Midbrain (tissue), 1 donor: ENCODE results near the gene NUDT17.

Experiments used
- DNase-seq: peaks from one replicate; lab custom pipeline; 2025; lab: John Stamatoyannopoulos, UW

NUDT17 gene

DNA sequence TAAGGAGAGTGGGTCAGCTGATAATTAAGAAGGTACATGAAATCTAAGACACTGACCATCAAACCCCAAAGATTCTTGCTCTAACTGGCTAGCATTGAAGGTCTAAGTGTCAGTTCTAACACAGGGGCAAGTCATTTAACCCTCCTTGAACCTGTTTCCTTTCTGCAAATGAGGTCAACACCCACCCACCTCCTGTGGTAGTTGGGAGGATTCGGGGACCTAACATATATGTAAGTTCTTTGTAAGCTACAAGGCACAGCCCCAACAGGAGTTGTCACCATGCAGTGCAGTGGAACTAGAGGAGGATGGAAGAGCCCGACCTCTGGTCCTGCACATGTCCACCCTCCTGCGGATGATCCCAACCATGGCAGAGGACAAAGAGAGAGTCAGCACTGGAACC is 2.4 kb downstream of the NUDT17 start:
- DNase-seq, result no peak

DNA sequence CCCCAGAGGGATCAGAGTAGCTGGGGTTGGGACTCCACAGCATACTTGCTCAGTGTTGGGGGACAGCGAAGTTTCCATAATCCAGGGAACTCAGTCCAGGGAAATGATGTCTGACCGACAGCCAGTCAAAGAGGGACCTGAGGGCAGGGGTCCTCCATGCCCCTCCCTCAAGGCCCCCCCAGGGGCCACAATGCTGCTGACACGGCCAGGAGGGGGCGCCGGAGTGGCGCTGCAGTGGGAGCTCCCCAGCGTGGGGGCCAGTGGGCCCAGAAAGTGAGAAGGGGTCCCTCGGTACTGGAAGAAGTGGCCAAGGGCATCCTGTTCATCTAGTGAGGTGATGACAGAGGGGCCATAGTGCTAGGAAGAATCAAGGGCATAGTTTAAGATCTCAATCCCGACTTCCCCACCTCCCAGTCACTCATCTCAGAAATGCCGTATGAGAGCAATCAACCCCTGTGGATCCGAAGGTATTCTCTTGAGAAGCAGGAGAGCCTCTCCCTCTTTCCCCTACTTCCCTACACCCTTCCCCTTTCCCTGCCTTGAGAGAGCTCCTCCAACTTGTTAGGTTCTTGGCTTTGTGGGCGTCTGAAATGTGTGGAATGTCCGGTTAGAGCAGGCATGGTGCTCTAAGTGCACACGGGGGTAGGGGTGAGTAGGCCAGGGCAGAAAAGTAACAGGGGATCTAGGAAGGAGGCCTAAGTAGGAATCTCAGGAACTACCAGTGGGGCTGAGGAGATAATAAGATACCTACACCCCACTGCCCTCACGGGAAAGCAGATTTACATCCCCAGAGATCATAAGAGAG is 4.1 kb downstream of the NUDT17 start:
- no peak for DNase-seq

DNA sequence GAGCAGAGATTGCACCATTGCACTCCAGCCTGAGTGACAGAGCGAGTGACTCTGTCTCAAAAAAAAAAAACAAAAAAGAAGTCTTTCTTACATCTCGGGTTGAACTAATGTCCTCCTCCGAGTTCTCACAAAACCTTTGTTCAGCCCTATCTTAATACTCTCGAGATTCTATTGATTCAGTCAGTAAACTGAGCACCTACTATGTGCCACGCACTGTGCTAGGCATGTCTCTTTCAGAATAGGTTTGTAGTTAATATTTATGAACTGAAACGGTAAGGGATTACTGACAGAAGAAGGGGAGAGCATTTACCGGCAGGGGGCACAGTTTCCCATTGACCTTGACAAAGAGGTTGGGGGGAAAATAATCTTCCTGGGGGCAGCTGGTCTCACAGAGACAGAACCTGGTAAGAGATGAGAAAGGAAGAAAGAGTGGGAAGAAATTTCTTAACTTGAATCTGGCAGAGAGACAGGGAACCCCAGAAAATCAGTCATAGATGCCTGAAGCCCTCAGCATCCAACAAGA is 10.1 kb downstream of the NUDT17 start:
- no peak for DNase-seq

DNA sequence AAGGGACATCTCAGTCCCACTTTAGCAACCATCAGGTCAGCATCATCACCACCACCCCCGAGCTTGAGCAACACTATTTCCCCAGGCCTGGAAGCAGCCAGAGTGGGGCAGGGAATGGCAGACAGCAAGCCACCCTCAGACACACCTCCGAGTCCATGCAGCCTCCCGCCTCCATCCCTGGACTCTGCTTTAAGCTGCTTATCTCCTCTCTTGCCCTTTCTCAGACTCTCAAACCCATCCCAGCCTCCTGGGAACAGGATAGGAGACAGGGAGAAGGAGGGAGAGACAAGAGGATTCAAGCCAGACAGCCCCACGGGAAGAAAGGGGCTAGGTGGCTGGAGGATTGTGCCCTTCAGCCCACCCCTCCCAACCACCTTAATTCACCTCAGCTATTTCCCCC is 11.7 kb downstream of the NUDT17 start:
- DNase-seq, result no peak

DNA sequence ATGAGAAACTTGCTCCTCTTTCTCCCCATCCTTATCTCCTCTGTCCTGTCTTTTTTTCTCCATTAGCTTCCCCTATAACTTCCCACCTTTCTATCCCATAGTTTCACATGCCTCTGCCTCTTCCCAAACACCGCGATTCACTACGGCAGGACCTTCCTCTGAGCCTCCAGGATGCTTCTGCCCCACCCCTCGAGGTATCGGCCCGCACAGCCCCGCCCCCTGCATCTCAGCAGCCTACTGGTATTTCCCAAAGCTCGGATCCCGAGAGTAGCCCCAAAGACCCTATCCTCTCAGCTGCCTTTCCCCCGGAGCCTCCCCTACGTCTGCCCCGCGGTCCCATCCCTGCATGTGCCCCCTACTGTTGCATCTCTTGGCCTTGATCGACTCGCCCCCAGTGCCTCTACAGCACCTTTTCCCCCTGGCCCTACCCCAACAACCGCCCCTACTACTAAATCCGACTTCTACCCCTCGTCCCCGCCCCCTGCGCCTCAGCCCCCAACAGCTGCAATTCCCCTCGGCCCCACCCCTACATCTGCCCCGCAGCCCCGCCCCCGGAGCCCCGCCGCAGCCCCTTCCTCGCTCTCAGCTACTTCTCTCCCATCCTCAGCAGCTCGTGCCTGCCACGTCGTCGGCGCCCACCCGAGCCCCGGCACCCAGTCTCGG is 12.9 kb downstream of the NUDT17 start:
- no peak for DNase-seq

DNA sequence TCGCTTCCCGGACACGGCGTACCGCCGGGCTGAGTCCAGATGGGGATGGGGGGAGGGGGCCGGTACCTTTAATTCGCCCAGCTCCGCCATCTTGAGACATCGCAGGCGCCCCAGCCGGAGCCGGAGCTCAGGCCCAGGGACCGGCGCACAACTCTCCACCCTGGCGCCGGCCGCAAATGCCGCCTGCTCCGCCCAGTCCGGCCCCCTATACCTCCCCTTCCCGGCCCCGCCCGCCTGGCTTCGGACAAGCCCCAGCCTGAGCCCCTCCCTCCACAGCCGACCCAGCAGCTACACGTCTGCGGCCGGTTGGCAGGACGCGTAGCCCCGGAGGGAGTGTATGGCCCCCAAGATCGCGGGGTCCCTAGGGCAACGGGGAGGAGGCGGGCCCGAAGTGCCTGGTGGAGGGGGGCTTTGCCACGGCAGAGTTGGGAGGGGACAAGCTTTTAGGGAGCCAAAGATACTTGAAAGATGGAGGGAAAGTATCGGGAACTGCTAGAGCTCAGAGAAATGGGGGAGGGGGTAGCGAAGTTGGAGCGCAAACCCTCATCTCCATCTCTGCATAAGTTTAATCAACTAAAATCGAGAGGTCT is 13.6 kb downstream of the NUDT17 start, which contains the start of gene PIAS3:
TSS of gene PIAS3 (minus strand) at position 181 of the 590 bp plus-strand sequence. CDS start at position 90, 91 bp downstream.
- DNase-seq, result peak; percentile 93

DNA sequence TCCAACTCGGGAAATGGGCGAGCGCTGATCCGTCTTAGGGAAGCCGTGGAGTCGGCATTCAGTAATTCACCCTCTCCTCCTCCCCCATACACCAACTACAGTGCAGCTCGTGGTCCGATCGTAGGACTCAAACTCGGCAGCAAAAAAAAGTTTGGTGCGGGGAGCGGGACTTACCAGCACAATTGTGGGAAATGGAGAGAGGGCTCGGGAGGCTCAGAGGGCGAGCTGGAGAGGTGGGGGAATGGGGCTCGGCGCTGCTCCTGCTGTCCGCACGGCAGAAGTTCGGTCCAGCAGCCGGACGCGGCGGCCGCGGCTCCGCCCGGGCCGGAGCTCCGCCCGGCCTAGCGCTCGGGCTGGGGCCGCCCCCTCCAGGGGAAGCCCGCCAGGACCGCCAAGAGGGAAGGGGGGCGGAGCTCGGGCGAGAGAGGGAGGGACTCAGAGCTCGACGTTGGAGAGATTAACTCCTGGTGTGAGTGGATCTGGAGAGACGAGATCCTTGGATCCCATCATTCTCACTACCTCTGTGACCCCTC is 14.1 kb downstream of the NUDT17 start:
- DNase-seq, result peak; percentile 87

DNA sequence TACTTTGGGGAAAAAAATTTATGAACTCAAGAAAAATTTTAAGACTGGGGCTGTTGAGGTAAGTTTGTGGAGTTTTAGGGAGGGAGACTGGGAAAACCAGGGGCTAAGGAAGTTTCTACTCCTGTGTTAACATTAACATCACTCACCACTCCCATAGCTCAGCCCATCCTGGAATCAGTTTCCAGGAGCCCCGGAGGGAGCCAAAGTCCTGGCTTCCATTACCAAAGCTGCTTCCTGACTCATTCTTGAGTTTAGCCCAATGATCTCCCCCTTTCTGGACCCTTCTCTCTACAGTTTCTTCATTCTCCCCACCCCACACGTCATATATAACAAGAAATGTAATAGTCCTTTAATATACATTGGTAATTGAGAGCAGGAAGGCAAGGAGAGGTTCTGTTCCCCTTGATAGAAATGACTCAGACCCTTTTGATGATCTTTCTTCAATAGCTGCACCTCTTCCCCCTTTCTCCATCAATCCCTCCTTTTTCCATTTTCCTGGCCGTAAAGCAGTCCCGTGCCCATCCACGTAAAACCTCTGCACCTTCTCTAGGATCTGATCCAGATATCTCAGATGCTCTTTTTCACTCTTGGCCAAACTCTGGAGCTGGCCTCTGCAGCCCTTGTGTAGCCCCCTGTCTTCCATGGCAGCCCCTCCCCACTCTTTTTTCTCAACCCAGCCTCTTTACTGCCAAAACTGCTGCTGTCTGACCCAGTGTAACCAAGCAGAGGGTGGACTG is 18.0 kb downstream of the NUDT17 start:
- no peak for DNase-seq

DNA sequence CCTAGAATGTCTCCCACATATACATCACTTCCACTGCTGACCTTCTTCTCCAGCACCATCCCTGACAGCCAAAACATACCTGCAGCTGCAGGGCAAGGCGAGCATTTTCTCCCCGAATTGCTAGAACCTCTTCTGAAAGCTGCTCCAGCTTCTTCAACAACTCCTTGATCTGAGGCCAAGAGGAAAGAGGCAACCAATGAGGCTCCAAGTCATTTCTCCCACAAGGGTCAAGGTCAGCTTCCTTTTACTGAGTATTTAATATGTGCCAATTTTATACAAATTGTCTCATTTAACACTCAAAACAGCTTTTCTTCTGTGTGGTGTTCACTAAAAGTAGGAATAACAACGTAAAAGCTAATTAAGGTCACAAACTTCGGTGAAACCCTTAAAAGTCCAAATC is 22.8 kb downstream of the NUDT17 start:
- DNase-seq, result no peak

DNA sequence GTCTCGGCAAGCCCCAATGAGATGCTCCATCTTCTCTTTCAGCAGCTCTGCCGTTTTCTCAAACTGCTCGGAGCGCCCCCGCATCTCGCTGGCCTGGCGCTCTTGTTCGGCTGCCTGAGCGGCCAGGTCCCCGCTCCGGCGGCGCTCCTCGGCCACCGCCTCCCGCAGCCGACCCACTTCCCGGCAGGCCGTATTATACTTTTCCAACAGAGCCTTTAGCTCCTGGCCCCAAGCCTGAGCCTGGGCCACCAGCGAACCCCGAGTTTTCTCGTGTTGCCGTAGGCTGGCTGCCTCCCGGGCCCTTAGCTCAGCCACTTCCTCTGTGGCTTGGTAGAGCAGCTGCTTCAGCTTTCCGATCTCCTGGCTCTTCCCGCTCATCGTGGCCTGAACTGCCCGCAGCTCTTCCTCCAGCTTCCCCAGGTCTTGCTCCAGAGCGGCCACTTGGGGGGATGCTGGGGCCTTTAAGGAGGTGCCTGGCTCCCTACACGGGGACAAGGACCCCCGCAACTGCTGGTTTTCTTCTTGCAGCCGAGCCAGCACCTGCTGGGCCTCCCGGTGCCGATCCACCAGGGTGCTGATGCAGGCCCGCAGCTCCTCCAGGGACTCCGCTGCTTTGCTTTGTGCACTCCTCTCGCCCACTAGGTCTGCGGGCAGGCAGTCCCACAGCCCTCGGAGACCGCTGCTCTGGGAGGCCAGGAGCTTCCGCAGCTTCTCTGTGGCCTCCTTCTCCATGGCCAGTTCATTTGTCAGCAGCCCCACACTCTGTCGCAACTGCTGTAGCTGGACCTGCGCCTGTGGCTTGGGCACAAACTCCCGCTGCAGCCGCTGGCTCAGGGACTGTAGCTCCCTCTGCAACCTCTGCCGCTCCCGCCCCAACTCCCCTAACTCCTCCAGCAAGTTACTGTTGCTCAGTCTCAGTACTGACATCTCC is 26.8 kb downstream of the NUDT17 start:
- DNase-seq, result peak; percentile 53

DNA sequence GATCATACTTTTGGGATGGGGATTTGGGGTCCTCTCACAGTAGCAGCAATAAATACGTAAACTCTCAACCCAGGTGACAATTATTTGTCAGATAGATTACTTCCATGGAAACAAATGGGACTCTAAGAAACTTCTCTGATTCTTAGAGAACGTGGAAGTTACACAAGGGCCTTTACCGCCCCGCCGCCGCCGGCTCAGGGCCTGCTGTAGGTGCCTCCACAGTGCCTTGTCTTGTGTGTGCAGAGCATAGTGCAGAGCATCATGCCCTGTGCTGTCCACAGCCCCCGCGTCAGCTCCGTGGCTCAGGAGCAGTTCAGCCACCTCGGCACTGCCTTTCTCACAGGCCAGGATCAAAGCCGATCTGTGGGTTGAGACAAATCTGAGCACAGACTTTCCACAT is 29.2 kb downstream of the NUDT17 start:
- no peak for DNase-seq

DNA sequence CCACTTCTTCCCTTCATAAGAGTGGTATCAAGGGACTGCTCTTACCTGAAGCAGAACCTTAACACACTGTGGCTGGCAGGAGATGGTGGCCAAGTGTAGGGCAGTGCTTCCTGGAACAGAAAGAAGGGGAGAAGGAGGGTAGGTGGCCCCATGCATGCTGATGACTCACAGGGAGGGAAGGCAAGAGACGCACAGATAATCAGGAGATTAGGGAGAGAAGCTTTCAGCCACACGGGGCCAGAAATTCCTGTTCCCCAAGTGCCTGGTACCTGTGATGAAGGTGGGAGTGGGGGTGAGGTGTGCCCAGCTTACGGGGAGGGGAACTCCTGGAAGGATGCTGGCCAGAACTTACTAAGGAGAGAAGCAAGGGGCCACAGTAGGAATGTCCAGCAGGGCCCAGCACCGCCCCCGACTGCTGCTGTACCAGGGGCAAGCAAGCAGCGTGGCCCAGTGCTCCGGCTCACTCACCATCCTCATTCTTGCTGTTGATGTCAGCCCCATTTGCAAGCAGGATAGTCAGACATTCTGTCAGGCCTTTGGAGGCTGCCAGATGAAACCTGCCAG is 32.6 kb downstream of the NUDT17 start:
- DNase-seq, result no peak

DNA sequence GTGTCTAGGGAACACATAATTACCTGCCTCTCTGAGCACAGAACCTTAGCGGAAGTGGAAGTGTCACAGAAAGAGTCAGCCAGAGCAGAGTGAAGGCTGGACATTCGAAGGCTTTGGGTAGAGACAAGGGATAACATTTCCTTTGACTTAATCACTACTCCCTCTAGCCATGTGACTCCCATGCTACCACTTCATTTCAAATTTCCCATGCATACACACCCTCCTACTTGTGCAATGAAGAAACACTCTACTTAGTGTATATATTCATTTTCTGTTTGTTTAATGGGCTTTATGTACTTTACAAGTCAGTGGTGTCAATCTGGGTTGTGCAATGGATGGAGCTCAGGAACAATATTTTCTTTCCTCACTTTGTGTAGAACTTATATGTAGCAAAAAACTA is 33.3 kb downstream of the NUDT17 start:
- no peak for DNase-seq

DNA sequence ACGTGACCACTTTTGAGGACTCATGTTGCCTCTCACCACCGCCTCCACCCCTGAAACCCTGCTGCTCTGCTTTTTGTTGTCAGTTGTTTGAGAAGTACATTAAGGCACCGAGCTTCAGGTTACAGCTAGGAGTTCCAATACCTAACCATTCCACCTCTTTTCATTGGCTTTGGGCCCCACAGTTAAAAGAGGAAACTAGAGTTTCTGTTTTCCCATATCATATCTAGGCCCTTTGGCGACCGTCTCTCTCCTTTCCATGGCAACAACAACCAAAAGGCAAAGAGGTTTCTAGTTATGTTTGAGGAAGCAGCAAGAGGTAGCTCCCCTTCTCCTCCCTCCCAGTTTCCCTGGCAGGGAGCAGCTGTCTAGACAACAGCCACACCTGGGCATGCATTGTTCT is 34.3 kb downstream of the NUDT17 start:
- no peak for DNase-seq

DNA sequence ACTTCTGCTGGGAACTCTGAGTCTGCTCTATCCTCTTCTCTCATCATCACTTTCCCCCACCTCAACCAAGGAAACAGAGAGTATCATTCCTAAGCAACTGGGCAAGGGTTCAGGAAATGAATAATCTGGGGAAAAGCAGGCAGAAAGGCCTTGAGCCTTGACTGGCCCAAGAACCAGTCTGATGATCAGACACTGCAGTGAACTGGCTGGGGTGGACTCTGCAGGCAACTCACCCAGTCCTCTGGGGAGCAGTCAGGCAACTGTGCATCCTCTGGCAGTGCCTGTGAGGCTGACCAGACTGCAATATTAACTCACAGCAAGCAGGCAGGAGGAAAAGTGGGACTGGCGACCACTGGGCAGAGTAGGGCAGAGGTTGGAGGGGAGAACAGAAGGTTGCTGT is 39.2 kb downstream of the NUDT17 start:
- DNase-seq, result no peak

DNA sequence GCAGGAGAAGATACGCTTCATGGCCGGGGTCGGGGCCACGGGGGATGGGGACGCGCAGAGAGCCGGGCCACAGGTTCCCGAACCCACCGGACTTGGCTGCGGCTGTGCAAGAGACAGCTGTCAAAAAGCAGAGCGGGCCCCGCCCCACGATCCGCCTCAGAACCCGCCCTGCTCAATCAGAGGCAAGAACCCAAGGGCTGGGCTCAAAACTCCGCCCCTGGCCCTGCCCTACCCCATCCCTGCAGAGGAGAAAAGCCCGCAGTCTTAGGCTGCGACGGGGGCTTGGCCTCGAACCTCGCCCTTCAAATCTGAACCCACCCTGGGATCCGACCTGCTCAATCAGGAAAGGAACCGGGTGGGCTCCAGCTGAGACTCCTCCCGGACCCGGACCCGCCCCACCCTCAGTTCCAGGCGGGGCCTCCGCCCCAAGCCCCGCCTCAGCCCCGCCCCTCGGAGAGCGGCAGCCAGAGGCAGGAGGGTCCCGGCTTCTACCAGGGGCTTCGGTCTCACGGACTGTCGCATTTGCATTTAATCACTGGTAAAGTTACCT is 40.4 kb downstream of the NUDT17 start, which contains the start of gene ANKRD35:
TSS of gene ANKRD35 (minus strand) at position 129 of the 550 bp plus-strand sequence. CDS start at position 21, 108 bp downstream.
- DNase-seq, result peak; percentile 78

DNA sequence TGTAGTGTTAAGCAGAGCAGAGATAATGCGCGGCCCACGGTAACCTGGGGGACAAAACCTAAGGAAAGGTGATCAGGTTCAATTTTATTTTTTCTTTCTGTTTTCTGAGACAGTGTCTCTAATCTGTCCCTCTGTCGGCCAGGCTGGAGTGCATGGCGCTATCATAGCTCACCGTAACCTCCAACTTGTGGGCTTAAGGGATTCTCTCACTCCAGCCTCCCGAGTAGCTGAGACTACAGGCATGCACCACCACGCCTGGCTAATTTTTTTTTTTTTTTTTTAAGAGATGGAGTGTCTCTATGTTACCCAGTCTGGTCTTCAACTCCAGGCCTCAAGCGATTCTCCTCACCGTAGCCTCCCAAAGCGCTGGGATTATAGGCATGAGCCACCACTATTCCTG is 41.0 kb downstream of the NUDT17 start:
- DNase-seq, result no peak

DNA sequence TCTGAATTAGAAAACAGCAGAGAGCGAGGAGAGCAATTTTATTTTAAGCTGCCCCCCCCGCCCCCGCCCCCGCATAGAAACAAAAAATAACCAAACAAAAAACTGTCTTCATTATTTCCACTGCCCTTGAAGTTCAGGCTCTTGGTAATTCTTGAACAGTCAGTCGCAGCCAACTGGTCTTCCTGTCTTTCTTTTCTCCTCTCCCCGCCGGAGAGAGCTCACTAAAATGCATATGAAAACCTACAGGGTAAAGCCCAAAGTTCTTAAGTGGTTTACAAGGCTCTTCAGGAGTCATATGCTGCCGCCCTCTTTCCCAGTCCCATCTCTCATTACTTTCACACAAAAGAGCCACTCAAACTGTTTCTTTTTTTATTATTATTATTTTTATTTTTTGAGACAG is 41.4 kb downstream of the NUDT17 start:
- no peak for DNase-seq

DNA sequence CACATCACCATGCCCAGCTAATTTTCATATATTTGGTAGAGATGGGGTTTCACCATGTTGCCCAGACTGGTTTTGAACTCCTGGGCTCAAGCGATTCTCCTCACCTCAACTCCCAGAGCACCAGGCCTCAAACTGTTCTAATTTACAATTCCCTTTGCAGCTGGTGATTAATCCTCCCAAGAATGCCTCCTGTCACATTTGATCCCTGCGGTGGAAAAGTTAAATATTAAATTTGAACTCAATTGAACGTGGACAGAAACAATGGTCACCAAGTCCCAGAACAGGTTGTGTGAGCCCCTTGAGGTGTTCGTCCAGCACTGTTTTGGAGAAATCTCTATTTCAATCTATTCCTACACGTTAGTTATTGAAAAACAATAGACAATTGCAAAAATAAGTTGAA is 42.2 kb downstream of the NUDT17 start:
- DNase-seq, result no peak

DNA sequence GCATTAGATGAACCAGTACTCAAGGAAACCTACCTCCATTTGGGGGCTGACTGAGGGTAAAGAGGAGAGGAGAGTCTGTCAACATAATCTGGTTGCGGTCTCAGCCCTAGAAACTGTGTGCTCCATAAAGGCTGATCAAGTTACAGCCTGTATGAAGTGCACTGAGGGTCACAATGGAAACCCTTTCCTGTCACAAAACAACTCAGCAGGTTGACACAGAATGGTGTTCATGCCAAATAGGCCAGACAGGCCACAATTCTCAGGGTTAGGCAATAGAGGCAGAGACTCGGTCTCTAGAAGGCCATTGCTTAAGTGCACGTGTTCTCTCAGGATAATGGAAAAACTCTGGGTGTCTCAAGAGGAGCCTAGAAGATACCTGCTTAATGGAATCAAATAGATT is 44.3 kb downstream of the NUDT17 start:
- DNase-seq, result no peak
